NCI-H1105 (cell line): ENCODE data around the gene PTPRN2.
"Not testable (repeated sequence)": the region's sequence is repeated elsewhere in the genome, so short reads cannot be mapped to it uniquely, and the experiment has no call there.

ENCODE experiments used
- DNase-seq: peaks from one replicate; lab custom pipeline; 2025; lab: John Stamatoyannopoulos, UW

The PTPRN2 gene

DNA sequence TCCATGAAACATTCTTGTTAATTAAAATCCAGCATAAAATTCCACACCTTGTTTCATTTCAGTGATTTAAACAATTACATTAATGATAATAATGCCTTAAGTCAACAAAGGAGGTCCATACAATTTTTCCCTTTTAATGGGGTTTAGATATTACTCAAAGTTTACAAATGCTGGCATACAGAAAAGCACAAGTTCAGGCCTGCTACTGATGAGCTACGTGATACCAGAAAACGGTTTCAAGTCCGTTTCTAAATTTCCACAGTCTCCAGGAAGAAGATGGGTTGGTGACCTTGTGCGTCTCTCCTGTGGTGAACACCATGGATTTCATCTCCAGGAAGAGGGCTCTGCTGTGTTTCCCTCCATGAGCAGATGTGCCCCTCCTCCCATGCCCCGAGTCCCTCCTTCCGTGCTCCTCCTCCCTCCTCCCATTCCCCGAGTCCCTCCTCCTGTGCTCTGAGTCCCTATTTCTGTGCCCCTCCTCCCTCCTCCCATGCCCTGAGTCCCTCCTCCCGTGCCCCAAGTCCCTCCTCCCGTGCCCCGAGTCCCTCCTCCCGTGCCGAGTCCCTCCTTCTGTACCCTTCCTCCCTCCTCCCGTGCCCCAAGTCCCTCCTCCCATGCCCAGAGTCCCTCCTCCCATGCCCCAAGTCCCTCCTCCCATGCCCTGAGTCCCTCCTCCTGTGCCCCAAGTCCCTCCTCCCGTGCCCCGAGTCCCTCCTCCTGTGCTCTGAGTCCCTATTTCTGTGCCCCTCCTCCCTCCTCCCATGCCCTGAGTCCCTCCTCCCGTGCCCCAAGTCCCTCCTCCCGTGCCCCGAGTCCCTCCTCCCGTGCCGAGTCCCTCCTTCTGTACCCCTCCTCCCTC lies 201.9 kb downstream of the PTPRN2 start:
- not testable (repeated sequence) for DNase-seq

GRCh38 chr7:158384746-158385145 lies 202.9 kb downstream of the PTPRN2 start:
- DNase-seq: peak; percentile 35

DNA sequence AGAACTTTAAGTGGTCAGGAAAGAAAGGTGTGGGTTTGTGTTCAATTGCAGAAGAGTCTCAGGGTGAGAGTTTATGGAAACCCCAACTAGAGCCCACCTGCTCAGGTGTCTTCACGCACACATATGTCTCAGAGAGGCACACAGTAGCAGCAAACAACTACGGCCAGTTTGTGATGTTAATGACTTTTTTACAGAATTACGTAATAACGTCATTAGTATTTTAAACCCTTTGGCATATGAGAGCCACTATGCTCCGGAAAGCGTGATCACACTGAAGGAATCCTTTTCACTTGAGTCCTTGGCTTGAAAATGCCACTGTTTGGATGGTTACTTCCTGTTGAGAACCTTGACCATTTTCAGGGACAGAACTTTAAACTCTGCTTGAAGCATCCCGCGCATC lies 204.0 kb downstream of the PTPRN2 start:
- no peak for DNase-seq

DNA sequence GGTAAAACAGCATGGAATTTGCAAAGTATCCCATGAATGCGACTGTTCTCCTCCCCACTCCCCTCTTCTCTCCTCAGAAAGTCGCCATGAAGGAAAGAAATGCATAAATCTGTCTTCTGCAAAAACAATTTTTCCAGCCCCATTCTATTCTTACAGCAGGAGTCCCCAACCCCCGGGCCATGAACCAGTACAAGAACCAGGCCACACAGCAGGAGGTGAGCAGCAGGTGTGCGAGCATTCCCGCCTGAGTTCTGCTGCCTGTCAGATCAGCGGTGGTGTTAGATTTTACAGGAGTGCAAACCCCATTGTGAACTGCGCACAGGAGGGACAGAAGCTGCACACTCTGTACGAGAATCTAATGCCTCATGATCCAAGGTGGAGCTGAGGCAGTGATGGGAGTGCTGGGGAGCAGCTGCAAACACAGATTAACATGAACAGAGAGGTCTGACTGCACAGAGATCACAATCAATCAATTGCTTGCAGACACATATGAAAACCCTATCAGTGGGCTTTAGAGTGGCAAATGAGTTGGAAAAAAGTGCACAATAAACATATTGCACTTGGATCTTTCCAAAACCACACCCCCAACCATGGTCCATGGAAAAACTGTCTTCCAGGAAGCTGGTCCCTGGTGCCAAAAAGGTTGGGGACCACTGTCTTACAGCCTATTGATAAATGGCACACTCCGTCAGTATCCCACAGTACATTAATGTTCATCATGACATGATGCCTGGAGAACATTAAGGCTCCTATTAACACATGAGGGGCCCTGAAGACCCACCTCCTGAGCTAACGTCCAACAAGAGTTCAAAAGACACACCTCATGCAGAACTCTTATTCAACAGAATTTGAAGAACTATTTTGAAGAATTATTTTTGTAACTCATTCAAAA lies 205.0 kb downstream of the PTPRN2 start:
- DNase-seq: no peak

DNA sequence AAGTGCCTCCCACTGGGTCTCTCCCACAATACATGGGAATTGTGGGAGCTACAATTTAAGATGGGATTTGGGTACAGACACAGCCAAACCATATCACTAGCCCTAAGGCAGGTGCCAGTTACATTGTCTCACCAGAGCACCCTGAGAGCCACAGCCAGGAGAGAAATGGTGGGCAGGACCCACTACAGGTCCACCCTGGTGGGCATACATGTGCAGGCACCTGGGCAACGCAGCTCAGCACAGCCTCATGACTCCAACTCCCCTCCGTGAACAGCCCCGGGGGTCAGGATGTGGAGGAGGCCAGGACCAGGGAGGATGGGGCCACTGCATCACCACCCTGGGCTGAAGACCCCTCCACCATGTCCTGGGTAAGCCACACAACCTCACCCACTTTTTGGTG lies 205.7 kb downstream of the PTPRN2 start:
- no peak for DNase-seq

GRCh38 chr7:158378978-158379377 lies 208.6 kb downstream of the PTPRN2 start:
- DNase-seq: no peak

DNA sequence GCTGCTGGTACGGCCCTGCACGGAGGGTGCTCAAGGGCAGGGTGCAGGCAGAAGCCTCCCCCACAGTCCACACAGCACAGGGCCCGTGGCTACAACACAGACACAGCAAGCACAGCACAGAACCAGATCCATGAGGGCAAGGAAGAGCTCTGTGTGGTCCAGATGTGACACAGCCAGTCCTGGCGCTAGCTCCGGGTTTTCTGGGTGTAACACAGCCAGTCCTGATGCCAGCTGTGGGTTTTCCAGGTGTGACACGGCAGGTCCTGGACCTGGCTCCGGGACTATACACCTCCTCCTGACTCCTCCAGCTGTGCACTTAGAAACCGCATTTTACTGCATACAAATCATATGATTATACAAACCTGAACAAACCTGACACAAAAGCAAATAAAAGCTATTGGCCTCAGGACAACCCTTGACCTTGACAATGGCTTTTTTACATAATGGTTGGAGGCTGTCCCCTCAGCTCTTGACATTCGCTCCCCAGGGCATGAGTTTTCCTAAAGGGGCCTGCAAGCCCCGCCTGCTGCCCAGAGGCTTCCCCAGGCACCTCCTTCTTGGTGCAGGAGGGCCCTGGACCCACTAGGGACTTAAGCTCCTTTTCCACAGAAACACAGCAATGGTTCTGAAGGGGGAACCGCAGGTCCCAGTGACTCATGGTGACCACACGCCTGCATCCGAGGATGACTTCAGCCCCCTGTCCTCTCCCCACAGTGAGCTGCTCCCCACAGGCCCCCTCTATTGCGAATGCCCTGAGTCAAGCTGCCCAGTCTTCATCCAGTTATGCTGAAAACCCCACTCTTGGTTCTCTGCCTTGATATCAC lies 209.6 kb downstream of the PTPRN2 start:
- no peak for DNase-seq

DNA sequence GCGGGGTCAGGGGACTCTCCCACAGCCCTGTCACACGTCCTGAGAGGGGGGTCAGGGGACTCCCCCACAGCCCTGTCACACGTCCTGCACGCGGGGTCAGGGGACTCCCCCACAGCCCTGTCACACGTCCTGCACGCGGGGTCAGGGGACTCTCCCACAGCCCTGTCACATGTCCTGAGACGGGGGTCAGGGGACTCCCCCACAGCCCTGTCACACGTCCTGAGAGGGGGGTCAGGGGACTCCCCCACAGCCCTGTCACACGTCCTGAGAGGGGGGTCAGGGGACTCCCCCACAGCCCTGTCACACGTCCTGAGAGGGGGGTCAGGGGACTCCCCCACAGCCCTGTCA lies 210.8 kb downstream of the PTPRN2 start:
- DNase-seq: not testable (repeated sequence)

DNA sequence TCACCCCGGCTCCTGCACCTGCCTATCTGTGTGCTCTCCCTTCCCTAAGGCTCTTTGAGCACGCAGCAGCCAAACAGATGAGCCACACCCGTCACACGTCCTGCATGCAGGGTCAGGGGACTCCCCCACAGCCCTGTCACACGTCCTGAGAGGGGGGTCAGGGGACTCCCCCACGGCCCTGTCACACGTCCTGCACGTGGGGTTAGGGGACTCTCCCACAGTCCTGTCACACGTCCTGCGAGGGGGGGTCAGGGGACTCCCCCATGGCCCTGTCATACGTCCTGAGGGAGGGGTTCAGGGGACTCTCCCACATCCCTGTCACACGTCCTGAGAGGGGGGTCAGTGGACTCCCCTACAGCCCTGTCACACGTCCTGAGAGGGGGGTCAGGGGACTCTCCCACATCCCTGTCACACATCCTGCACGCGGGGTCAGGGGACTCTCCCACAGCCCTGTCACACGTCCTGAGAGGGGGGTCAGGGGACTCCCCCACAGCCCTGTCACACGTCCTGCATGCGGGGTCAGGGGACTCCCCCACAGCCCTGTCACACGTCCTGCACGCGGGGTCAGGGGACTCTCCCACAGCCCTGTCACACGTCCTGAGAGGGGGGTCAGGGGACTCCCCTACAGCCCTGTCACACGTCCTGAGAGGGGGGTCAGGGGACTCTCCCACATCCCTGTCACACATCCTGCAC lies 211.3 kb downstream of the PTPRN2 start:
- DNase-seq: not testable (repeated sequence)

DNA sequence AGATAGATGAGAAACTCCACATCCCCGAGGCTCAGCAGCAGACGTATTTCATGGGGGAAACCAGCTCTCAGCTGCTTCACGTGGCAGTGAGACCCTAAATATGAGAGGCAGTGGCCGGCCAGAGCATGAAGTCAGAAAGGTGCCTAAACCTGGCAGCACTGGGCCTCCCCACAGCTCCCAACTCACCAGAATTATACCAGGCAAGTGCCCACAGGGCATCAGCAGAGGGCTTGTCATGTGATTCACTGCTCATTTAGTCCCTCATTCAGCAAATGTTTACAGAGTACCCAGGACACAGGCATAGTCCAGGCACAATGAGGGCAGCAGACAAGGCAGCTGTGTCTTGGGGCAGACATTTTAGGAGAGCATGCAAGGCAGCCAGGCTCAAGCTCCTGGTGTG lies 212.6 kb downstream of the PTPRN2 start:
- DNase-seq: no peak

- no peak for DNase-seq
Observed at GRCh38 chr7:158374586-158374985, 213.0 kb downstream of the PTPRN2 start.

- no peak for DNase-seq
Observed at GRCh38 chr7:158374146-158374545, 213.5 kb downstream of the PTPRN2 start.

DNA sequence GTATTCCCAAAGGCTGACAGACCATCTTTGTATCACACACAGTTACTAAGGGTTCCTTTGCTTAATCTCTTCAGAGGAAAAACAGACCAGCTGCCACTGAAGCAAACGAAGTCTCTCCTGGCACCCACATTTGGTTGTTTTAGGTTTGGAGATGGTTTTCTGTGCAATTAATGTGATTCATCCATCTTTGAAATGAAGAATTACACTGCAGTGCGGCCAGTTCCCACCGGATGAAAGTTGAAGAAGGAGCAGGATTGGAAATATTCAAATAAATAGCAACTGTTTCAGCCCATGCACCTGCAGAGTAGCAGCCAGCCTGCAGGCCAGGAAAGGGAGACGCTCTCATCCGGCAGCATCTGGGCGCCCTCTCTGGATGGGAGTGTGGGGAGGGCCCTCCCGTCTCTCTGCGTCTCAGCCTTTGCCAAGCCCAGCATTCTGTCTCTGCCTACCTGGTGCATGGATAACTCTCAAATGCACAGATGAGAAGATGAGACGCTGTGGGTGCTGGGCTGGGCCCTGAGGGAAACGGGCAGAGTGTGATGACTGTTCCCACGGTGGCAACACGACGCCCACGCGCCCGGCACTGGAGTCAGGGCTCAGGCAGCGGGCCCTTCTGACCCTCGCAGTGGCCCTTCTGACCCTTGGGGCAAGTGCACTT lies 214.0 kb downstream of the PTPRN2 start:
- DNase-seq: no peak

DNA sequence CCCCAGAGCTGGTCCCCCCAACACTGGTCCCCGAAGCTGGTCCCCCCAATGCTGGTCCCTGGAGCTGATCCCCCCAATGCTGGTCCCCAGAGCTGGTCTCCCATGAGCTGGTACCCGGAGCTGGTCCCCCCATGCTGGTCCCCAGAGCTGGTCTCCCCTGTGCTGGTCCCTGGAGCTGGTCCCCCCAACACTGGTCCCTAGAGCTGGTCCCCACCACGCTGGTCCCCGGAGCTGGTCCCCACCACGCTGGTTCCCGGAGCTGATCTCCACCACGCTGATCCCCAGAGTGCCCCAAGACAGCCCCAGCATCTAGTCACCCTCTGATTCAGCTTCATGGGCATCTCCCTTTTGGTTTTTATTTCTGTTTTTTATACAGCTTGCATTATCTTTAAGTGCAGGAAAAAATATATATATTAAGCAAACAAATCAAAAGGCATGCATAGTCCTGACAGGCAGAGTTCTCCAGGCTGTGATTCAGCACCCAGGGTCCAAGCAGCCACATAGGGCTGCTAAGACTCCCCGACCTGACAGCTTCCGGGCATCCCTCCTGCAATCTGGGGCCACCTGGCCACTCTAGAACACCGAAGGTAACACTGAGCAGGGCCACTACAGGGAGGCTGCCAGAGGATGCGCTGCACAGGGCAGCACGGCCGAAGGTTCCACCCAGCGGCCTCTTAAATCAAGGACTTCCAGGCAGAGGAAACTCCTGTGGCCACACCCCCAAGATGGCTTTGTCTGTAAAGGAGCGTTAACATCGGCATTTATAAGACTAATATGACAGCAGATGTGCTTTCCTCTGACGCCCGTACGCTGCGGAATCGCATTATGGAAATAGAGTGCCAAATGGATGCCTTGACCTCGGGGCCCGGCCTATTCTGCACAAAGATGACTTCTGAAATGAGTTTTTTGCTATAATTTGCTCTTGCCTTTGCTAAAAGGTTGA lies 215.0 kb downstream of the PTPRN2 start:
- DNase-seq: no peak

- no peak for DNase-seq
Observed at GRCh38 chr7:158371856-158372255, 215.8 kb downstream of the PTPRN2 start.

DNA sequence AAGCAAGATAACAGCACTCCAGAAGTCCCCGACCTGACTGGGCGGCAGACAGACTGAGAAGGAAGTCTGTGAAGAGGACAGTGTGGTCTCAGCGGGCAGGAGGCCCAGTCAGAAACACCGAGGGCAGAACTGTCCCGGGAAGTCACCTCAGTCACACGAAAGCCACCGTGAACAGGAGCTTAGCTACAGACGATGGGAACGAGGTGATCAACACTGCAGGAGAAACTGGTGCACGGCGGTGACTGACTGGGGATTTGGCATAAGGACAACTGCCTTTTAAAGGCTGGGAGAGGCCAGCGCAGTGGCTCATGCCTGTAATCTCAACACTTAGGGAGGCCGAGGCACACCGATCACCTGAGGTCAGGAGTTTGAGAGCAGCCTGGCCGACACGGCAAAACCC lies 217.8 kb downstream of the PTPRN2 start:
- DNase-seq: no peak

- no peak for DNase-seq
Observed at GRCh38 chr7:158369290-158369689, 218.3 kb downstream of the PTPRN2 start.

- no peak for DNase-seq
Observed at GRCh38 chr7:158368449-158368848, 219.2 kb downstream of the PTPRN2 start.

GRCh38 chr7:158367634-158367982 lies 220.0 kb downstream of the PTPRN2 start:
- no peak for DNase-seq
